Limb (tissue), 2 donors: ENCODE measurements around the gene TCHP.

ENCODE experiments used
- DNase-seq, 2 donors: peaks; one replicate each; pipeline ENCODE4 v3.0.0-alpha.2; 2016; ENCODE audit errors: extremely low spot score in 2 of 2

TCHP gene

DNA sequence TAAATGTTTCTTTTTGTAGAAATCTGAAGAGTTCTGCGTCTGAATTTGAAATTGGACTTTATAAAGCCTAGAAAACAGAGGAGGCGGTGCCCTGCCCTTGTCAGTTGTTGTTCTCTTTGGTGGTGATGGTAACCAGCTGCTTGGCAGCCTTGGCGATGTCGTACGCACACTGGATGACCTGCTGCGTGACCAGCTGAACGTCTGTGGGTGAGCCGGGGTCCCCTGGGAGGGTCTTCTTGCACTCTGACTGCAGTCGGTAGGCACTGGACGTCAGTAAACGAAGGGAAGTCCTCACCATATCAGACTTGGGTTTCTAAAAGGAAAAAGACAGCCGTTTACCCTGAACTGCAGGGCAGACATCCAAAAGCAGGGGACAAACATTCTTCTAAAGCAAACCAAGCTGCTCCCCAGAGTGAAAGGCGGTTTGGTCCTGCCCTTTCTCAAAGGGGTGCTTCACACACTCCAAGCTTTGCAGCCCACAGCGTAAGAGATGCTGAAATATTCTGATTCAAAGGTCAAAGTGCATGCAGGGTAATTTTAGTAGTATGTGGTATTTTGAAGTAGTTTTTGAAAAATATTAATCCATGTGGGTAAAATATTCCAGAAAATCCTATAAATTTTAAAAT lies 32.9 kb downstream of the TCHP start:
- no peak for DNase-seq

DNA sequence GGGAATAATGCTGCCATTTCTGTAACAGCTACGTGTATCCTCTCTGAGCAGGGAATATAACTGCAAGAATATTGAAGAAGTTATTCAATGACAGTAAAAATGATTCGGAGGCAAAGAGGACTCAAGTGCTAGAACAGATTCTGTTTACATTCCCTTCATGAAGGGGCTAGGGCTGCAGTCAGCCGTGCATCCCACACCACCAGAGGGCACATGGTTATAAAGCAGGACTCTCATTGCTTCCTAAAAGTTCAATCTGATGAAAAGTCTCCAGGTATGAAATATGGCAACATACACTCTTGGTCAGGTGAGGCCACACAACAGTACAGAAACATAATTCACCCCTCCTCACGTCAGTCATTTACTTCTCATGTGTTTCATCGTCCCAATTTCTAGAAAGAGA lies 34.0 kb downstream of the TCHP start:
- DNase-seq = no peak

- no peak for DNase-seq
These were observed 37.3 kb downstream of the TCHP start for GRCh38 chr12:109937371-109937770.

DNA sequence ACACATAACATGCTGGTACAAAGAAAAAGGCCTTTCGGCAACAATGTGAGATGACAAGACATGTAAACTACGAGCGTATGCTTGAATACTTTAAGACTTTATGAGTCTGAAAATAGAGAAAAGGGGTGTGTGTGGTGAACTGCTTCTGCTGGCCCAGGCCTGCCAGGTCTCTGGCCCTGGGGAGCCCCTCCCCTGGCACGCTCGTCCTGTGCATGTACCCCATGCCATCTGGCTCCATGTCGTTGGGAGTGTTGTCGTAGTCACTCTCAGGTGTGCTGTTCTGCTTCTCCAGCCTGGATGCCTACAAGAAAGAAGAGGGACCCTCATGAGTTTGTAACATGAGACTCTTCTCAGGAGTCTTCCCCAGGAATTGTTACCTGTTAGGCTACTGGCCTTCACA lies 38.9 kb downstream of the TCHP start:
- DNase-seq = no peak

DNA sequence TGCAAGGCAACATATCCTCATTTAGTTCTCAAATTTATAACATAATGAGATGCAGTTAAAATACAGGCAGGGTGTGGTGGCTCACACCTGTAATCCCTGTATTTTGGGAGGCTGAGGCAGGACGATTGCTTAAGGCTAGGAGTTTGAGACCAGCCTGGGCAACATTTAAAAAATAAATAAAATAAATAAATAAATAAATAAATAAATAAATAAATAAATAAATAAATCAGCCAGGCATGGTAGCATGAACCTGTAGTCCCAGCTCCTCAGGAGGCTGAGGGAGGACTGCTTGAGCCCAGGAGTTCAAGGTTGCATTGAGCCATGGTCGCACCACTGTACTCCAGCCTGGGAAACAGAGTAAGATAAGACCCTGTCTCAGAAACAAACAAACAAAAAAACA lies 39.4 kb downstream of the TCHP start:
- DNase-seq = no peak

- DNase-seq = no peak
These were observed 40.4 kb downstream of the TCHP start for GRCh38 chr12:109940339-109940923.

- DNase-seq = no peak
These were observed 43.7 kb downstream of the TCHP start for GRCh38 chr12:109943811-109944210.

DNA sequence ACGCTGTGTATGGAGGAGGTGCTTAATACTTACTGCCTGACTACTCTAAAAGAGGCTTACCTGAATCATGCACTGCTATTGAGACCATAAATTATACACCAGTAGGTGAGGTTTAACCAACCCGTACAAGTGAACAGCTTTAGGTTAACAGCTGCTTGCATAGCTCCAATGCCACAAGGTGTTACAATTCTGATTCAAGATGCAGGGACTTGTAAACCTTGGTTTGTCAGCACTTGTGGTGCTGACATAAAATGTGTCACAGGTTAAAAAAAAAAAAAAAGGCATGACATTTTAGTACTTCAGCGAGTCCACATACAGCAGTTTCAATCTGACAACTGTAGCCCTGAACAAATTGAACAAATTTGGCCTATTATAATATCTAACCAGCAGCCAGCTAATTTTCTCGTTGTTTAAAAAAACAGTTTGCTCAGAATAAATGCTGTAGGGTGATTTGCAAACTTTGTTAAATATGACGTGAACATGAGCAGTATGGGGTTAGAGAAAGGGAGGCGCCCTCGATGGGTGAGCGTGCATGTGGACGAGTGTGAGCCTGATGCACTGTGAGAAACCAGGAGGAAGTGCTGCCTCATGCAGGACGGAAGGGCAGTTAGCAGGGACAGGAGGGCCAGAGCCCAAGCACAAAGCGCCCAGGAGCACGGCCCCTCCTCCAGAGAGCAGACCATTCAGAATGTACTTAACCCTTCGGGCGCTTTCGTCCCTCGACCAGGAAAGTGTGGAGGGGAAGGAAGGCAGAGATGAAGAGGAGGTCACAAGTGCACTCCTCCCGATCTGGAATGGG lies 44.7 kb downstream of the TCHP start:
- DNase-seq = no peak

- DNase-seq = peak in 1 of 2 donors; percentile 32
These were observed 46.4 kb downstream of the TCHP start for GRCh38 chr12:109946505-109946904.

- no peak for DNase-seq
These were observed 46.8 kb downstream of the TCHP start for GRCh38 chr12:109946913-109947312.

- no peak for DNase-seq
These were observed 47.4 kb downstream of the TCHP start for GRCh38 chr12:109947521-109947920.

DNA sequence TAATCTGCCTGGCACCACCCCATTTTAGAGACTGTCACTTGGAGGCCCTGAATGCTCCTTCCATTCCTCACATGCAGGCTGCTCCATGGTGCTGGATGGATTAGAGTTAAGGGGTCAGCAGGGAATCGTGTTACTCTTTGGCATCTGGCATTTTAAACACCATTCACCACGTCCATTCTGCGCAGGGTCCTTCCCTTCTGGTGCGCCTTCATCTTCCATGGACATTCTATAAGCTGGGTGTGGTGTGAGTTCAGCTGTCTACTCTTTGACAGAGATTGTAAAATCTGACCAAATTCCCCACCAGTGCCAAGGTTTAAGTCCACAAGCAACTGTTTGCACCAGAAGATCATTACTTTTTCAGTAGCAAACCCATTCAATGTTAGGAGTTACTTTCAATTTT lies 48.3 kb downstream of the TCHP start:
- DNase-seq = peak in 1 of 2 donors; percentile 44

GRCh38 chr12:109949089-109949488 lies 49.0 kb downstream of the TCHP start:
- DNase-seq = peak; percentile 51 to 58

GRCh38 chr12:109950625-109951024 lies 50.6 kb downstream of the TCHP start:
- DNase-seq = no peak

DNA sequence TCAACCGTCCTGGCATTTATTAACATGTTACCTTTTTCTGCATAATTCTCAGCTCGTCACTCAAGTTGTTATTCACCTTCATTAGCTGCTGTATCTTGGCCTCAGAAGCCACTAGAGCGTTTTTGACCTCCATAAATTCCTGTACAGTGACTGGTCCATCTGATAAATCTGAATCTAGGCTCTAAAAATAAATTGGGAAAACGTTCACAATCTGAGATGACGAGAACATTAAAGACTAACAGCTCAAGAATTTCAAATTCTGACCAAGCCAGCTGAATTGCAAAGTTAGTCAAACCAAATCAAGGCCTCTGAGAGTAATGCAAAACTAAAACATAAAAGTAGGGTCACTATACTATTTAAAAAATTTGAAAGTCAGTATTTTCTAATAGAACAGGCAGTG lies 51.1 kb downstream of the TCHP start:
- no peak for DNase-seq

- DNase-seq = peak in 1 of 2 donors; percentile 72
These were observed 51.7 kb downstream of the TCHP start for GRCh38 chr12:109951751-109952150.

DNA sequence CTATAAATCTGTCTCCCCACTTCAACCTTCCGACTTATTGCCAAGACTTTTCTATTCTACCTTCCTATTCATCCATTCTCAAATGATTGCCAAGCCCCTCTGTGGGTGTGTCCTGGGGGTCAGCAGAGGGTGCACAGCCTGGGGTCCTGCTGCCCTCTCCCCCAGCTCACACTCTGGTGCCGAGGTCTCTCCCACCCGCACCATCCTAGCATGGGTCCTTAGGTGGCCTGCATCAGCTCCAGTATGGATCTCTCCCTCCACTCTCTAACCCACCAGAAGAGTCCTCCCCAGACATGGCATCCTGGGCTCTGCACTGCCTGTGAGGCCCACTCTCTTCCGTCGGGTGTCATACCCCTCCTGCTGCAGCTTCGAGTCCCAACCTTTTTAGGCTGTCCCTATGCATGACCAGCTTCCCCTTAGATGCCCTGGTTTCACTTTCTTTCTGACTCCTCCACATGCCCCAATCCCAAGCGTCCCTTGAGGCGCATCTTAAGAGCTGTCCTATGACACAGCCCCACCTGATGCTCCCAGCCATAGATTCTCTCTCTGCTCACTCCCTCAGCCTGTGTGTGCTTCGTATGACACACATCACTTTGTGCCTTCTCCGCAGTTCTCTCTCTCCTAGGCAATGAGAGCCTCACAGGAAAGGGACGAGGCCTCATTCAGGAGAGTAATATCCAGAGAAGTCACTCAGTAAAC lies 52.2 kb downstream of the TCHP start:
- DNase-seq = no peak

DNA sequence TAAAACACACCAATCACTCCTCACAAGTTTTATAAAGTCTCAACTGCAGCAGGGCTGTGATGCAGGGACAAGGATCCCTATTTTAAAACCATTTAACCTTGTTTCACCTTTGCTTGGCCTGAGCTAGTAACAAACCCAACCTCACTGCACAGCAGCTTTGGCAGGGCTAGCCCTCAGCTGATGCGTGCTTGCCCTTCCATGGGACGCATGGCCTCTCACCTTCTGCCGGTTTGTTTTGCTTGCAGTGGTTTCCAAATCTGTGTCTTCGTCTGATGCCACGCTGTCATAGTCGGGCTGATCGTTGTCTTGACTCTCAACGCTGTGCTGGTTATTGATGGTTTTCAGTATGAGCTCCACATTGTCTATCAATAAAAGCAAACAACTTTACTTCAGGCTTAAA lies 52.8 kb downstream of the TCHP start:
- DNase-seq = no peak

- DNase-seq = no peak
These were observed 53.6 kb downstream of the TCHP start for GRCh38 chr12:109953656-109954055.

GRCh38 chr12:109958374-109958773 lies 58.3 kb downstream of the TCHP start:
- DNase-seq = no peak

- DNase-seq = no peak
These were observed 59.5 kb downstream of the TCHP start for GRCh38 chr12:109959411-109960093.

DNA sequence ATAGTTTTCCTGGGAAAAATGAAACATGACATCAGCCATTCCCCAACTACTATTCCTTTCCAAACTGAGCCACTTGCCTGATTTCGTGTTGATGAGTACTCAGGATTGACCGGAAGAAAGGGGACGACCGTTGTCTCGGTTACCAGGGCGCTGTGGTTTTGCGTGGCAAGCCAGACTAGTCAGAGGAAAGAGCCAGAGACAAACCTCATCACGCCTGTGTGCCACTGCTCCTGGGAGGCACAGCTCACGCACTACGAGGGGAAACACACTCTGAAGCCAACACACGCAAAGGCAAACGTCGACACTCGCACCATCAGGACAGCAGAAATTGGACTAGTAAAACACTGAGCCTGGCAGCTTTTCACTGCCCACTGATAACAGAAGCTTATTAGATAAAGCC lies 61.1 kb downstream of the TCHP start:
- no peak for DNase-seq
